ENCODE results near the gene OSBPL2. TPM values are rescaled to one million over a fixed set of nuclear protein-coding genes. Genes with fewer than 3 reads are reported as not detected.

The OSBPL2 gene
- total RNA-seq, 1 donor from 2014 or later: 42.4 TPM

DNA sequence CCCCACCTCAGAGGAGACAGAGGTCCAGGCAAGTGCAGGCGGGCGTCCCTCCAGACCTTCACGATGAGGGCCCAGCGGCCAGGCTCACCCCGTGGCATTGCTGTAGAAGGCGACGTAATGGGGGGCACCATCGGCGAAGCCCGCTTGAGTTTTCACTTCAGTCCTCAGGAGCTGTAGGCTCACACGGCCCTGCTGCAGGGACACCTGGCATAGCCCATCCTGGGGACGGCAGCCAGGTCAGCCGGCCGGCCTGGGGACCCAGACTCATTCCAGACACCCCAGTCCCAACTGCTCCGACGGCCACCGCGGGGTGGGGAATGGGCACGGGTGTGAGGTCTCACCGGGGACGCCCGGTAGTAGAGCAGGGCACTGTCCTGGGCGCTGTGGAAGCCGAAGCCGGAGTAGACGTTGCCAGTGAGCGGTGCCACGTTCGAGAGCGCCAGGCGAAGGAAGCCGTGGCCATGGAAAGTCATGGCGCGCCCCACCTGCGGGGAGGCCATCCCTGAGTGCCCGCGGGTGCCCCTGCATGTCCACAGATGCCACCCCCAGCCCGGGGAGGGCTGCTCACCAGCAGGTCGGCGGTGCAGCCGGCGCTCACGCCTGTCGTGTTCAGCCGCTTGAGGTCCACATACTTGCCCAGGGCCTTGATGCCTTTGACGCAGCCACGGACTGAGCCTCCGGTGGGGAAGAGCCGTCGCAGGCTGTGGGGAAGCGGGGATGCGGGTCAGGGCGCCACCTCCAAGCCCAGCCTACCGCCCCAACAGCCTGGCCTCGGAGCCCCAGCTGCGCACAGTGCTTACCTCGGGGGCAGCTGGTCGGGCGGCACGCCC lies 73.7 kb downstream of the OSBPL2 start:
- DNase-seq (ENCODE audit: low spot score): no peak

DNA sequence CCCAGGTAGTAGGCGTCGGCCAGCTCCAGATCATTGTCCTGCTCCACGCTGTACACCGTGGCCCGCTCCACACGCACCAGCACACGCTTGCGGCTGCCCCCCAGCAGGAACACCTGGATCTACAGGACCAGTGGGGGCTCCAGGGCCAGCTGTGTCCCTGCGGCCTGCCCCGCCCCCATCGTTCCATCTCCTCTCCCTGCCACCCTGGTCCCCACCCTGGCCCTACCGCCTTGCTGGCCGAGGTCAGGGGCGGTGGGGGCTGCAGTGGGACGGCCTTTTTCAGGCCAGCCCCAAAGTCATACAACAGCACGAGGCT lies 74.3 kb downstream of the OSBPL2 start:
- no peak for DNase-seq (ENCODE audit: low spot score)

GRCh38 chr20:62313021-62313420 lies 74.7 kb downstream of the OSBPL2 start:
- DNase-seq (ENCODE audit: low spot score): no peak

- DNase-seq (ENCODE audit: low spot score): no peak
Observed at GRCh38 chr20:62313460-62314338, 75.4 kb downstream of the OSBPL2 start.

- DNase-seq (ENCODE audit: low spot score): no peak
Observed at GRCh38 chr20:62314339-62314638, 76.0 kb downstream of the OSBPL2 start.

- no peak for DNase-seq (ENCODE audit: low spot score)
Observed at GRCh38 chr20:62314711-62315302, 76.5 kb downstream of the OSBPL2 start.

DNA sequence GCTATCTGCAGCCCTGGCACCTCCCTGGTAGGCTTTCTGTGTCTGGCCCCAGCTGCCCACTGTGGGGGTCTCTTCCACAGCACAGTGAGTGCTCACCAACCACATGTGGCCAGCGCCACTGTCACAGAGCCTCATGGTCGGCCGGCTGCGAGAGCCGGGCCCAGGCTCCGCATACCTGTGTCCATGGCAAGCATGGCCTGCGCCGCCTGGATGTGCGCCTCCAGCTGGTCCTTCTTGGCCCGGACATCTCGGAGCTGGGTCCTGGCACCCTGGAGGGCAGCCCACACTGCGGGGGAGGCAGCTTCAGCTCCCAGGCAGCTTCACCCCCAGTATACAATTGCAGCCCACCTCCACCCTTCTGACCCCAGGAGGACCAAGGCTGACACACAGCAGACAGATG lies 77.5 kb downstream of the OSBPL2 start:
- DNase-seq (ENCODE audit: low spot score): no peak

GRCh38 chr20:62316331-62317166 lies 78.2 kb downstream of the OSBPL2 start:
- DNase-seq (ENCODE audit: low spot score): no peak

DNA sequence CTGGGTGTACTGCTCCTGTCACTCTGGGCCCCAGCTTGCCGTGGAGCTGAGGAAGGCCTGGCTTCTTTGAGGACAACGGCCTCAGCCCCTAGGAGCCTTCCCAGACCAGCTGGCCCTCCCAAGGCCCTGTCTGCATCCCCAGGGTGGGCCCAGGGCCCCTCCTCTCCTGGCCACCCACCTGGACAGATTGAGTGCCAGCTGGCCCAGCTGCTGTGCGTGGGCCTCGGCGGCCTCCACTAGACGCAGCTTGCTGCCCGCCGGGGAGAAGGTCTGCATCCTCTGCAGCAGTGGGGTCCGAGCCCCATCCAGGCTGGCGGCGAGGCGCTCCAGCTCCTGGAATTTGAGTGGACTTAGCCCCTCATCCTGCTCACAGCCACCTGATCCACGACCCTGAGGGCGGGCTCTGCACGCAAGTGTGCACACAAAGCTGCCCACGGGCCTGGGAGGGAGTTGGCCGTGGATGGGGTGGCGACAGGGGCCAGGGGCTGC lies 78.9 kb downstream of the OSBPL2 start:
- no peak for DNase-seq (ENCODE audit: low spot score)

DNA sequence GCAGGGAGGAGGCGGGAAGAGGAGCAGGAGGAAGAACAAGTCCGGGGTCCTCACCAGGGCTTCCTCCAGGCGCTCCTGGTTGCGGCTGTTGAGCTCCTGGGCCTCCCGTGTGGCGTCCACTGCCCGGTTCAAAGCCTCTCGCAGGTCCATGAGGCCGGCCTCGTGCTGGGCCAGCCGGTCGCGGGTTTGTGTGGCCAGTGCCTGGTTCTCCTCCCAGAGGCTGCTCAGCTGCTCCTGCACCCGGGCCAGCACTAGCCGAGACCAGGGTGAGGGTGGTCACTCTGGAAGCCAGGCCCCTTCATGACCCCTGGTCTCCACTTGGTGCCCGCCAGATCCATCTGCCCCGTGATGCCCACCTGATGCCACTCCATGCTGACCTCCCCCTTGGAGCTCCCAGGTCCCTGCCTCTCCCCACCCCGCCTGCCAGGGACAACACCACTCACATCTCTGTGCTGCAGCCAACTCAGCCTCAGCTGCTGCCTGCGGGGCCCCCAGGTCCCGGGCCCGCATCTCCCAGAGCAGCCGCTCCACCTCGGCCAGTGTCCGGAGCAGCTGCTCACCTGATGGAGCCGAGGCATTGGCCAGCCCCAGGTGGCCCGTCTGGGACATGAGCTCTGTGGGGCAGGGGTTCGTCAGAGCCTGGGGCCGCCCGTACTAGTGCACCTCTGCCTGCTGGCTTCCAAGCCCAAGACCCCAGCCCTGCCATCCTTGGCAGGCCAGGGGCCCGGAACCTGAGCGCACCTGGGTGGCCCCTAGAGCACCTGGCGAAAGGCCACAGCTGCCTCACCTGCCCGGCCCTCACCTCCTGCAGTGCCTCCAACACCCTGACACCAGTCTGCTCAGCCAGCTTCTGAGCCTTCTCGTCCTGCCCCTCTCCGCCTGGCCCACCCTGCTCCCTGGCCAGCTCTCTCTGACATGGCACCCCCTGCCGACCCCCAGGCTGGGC lies 80.4 kb downstream of the OSBPL2 start:
- DNase-seq (ENCODE audit: low spot score): no peak

DNA sequence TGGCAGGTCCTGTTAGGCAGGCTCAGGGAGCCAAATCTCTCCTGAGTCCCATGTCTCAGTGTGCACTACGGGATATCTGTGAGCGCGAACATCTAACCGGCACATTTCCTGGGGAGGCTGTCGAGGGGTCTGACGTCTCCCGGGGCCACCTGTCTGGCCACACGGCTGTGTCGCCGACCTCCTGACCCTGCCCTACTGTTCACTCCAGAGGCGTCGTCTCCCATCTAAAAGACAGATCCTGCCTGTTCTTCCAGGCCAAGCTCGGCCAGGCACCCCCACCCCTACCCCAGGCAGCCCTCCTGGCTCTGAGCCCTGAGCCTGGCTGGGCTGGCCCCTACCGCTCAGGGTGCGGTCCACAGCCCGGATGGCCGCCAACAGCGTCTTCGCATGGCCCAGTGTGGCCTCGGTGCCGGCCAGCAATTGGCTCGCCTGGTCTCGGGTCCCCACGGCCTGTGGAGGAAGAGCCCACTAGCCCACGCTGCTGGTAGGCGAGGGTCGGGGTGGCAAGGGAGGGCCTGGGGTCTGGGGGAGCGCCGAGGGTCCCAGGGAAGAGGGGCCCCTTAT lies 81.1 kb downstream of the OSBPL2 start:
- DNase-seq (ENCODE audit: low spot score): no peak

DNA sequence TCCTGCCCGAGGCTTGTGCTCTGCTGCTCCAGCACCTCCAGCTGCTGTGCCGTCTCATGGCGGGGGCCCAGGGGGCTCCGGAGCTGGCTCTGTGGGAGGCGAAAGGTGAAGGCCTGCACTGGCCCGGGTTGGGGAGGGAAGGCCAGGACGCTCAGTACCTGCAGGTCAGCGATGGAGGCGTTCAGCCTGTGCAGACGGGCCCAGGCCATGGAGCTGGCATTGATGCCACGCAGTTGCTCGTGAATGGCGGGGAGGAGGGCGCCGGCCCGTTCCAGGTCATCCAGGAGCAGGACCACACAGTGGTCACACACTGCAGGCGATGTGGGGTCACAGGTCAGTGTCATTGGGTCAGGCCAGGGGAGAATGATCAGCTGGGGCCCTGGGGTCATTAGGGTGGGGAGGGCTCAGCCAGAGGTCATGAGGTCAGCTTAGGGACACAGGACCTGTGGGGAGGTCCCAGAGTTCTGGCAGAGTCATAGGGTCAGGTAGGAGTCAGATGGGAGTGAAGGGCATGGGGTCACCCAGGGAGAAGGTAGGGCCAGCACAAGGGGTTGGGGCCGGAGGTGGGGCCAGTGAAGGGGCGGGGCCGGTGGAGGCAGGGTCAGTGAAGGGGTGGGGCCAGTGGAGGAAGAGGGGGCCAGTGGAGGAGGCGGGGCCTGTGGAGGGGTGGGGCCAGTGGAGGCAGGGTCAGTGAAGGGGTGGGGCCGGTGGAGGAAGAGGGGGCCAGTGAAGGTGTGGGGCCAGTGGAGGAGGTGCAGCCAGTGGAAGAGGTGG lies 82.4 kb downstream of the OSBPL2 start:
- no peak for DNase-seq (ENCODE audit: low spot score)

DNA sequence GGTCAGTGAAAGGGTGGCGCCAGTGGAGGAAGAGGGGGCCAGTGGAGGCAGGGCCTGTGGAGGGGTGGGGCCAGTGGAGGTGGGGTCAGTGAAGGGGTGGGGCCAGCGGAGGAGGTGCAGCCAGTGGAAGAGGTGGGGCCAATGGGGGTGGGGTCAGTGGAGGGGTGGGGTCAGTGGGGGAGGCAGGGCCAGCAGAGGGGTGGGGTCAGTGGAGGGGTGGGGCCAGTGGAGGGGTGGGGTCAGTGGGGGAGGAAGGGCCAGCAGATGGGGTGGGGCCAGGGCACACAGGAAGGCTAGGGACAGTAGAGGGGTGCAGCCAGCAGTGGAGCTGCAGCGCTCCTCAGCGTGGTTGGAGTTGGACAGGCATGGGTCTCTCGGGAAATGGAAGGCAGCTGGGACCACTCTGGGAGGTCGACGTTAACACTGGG lies 83.2 kb downstream of the OSBPL2 start:
- no peak for DNase-seq (ENCODE audit: low spot score)

GRCh38 chr20:62321975-62322374 lies 83.7 kb downstream of the OSBPL2 start:
- DNase-seq (ENCODE audit: low spot score): no peak

GRCh38 chr20:62322492-62323041 lies 84.2 kb downstream of the OSBPL2 start:
- no peak for DNase-seq (ENCODE audit: low spot score)

- DNase-seq (ENCODE audit: low spot score): no peak
Observed at GRCh38 chr20:62323146-62323979, 85.0 kb downstream of the OSBPL2 start.

GRCh38 chr20:62323980-62324906 lies 85.9 kb downstream of the OSBPL2 start:
- no peak for DNase-seq (ENCODE audit: low spot score)

Data from umbilical cord (tissue), 2 donors.